ENCODE data around the gene JTB.

DNA sequence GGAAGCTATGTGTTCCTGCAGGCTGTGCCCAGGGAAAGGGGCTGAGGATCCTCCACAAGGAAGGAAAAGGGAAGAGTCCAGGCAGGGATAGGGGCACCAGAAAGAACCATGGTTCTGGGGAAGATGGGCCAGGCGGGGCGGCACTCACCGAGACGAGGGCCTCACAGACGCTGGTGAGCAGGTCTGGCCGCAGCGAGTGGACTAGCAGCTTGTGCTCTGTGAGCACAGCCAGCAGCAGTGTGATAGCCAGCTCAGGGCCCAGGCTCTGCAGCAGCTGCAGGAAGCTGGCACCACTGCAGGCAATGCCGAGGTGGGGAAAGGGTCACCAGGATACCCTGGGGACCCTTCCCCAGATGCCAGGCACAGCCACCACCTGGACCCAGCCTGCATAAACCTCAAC, 36.7 kb downstream of the JTB start:
- TF ChIP-seq, protein P1, sequence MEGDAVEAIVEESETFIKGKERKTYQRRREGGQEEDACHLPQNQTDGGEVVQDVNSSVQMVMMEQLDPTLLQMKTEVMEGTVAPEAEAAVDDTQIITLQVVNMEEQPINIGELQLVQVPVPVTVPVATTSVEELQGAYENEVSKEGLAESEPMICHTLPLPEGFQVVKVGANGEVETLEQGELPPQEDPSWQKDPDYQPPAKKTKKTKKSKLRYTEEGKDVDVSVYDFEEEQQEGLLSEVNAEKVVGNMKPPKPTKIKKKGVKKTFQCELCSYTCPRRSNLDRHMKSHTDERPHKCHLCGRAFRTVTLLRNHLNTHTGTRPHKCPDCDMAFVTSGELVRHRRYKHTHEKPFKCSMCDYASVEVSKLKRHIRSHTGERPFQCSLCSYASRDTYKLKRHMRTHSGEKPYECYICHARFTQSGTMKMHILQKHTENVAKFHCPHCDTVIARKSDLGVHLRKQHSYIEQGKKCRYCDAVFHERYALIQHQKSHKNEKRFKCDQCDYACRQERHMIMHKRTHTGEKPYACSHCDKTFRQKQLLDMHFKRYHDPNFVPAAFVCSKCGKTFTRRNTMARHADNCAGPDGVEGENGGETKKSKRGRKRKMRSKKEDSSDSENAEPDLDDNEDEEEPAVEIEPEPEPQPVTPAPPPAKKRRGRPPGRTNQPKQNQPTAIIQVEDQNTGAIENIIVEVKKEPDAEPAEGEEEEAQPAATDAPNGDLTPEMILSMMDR (IDR thresholded peaks at IDR 0.05; ENCODE audit: low read depth, low read length, poor library complexity, severe bottlenecking): no peak
- no peak for TF ChIP-seq EZH2phosphoT487 (IDR thresholded peaks at IDR 0.05; ENCODE audit: borderline replicate concordance, low read length)

Data from DOHH2 (cell line).